Embryonic facial prominence (tissue), 1 donor: ENCODE results near the gene GSE1.

Experiments
- DNase-seq: peaks from one replicate; pipeline ENCODE4 v3.0.0-alpha.2; 2016; ENCODE audit errors: extremely low spot score

The GSE1 gene

DNA sequence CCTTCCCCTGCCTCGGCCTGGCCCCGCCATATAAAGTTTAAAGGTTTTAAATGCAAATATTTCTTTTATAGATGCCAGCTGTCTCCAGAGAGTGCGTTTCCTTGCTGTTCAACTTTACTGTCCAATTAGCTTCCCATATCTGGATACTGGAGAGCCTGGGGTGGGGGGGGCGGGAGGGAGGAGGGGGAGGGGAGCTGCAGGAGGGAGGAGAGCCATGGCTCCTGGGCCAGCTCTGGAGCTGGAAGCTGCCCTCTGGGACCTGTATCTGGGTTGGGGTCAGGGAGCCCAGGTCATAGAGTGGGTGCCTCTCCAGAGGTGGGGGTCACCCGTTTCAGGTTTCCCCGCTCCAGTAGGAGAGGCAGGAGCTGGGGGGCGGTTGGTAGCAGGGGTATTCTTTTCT is 6.2 kb upstream of the GSE1 start:
- no peak for DNase-seq

DNA sequence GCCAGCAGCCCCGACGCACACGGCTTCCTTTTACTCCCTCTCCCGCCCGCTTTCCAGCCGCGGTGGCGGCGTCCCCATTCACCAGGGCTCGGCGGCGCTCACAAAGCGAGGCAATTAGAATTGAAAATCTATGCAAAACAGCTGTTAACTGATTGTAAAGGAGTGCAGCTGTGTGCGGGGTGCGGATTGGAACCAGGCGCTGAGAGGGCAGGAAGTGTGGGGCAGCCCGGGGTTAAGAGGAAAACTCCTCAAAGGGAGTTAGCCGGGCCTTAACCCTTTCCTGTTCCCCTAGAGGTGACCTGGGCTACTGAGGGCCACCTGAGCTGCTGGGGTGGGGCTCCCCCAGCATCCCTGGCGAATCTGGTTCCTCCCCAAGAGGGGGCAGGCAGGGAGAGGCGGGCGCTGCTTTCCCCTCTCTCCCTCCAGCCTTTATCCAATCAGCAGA is 5.8 kb upstream of the GSE1 start:
- no peak for DNase-seq

DNA sequence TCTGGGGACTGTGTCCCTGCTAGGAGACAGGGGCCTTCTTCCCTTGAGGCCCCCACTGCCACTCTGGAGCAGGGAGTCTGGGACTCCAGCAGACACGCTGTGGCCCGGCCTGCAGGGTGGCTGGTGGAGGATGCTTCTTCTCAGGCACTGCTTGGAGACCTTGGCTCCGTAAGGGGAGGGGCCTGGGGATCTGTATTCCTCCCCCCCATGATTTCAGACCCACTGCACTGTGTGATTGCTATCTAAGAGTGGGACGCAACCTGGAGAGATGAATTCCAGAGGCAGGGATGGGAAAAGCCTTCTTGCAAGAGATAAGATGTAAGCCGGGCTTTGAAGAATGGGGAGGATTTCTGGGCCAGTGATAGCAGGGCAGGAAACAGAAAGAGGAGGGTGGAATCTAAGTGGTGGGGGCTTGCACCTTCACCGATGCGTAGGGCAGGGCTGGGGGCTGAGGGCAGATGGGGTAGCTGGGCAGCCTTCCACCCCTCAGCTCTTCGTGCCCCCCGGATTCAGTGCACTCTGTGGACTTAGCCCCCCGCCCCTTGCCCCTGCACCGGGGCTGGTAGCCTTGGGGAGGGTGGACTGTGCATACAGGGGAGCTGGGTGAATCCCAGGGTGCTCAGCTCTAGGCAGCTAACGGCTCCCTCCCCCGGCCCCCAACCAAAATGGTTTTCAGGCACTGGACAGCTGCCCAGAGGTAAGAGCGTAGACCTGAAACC is 5.2 kb upstream of the GSE1 start:
- no peak for DNase-seq

- no peak for DNase-seq
These were observed 4.6 kb upstream of the GSE1 start for GRCh38 chr16:85608515-85608885.

- DNase-seq: no peak
These were observed 4.2 kb upstream of the GSE1 start for GRCh38 chr16:85608887-85609286.

DNA sequence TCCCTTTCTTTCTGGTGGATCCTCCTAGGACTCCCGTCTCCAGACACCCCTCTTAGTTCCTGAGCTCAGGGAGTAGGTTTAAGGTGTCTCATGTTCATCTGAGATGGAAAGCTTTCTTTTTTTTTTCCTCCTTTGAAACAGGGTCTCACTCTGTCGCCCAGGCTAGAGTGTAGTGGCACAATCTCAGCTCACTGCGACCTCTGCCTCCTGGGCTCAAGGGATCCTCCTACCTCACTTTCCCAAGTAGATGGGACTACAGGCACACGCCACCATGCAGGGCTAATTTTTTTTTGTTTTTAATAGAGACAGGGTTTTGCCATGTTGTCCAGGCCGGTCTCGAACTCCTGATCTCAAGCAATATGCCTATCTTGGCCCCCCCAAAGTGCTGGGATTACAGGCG is 3.6 kb upstream of the GSE1 start:
- DNase-seq: no peak

DNA sequence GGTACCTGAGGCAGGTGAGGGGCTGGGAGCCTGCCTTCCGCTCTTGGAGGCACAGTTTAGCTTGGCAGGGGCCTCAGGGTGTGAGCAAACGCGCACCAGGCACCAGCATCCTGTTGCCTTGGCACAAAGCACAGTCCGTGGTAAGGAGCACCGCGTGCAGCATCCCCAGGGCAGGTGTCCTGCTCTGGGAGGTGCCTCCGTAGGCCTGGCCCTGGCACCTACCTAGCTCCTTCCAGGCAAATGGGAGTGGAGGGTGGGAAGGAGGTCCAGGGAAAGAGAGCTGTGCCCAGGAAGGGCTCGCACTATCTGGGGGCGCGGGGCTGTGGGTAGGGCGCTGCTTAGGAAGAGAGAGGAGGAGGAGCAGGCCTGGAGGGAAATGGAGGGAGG is 3.1 kb upstream of the GSE1 start:
- no peak for DNase-seq

- DNase-seq: peak; percentile 63
These were observed 2.5 kb upstream of the GSE1 start for GRCh38 chr16:85610446-85611193.

DNA sequence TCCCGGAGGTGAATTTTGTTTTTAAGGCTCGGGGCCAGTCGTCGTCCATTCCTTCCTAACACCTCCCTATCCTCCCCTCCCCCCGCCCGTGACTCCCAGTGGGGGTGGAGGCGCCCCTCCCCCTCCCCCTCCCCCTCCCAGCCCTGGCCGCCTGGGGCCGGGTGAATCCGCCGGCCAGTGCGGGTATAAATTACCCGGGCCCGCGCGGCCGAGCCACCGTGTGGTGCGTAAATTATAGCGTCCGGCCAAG is 2.0 kb upstream of the GSE1 start:
- no peak for DNase-seq

DNA sequence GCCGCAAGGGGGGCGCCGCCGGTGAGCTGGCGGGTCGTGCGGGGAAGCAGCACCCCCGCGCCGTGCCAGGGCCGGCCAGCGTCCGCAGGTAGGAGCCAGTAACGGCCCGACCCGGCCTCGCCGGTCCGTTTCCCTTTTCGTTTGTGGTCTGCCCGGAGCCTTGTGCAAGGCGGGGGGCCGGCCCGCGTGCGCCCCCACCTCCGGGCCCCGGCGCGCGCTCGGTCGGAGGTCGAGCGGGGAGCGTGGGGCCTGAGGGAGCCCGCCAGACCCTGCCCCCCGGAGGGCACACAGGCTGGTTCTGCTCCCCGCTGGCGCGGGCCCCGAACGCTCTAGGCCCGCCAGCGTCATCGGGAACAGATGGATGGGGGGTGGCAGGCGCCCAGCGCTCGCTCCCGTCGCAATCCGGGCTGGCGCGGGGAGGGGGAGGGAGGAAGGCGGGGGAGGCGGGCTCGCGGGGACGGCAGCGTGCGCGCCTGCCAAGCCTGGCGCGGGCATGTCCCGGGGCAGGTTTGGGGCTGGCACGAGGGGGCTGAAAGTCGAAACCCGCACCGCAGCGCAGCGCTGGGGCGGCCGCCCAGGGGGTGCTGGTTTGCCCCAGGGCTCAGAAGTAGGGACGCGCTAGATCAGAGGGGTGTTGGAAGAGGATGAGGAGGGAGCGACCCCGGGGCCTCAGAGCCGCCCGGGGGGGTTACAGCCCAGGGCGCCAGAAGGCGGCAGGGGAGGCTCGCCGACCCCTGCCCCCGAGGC is 1.5 kb upstream of the GSE1 start:
- DNase-seq: no peak

DNA sequence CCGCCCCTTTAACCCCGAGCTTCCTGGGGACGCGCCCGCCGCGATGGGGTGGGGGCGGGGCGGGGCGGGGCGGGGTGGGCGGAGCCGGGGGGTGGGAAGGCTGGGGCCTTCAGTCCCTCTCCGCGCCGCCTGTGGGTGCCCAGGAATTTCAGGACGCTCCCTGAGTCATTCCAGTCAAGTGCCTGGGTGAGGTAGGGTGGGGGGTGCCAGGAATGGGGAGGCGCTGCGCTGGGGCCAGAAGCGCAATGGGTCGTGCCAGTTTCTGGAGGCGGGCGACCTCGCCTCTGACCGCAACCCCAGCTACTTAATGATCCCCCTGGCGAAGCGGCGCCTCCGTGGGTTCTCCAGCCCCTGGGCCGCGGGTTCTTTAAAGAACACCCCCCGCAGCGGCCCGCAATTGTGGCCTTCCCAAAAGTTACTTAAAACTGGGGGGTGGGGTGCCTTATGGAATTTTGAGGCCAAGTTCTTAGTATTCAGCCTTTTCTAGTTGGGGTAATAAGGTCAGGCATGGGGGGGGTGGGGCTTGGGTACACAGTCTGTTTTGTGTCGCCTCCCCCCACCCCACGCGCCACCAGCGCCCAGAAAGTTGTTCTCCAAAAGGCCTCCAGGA is 826 bp upstream of the GSE1 start:
- DNase-seq: no peak

- no peak for DNase-seq
These were observed 649 bp downstream of the GSE1 start for GRCh38 chr16:85613604-85614337.

DNA sequence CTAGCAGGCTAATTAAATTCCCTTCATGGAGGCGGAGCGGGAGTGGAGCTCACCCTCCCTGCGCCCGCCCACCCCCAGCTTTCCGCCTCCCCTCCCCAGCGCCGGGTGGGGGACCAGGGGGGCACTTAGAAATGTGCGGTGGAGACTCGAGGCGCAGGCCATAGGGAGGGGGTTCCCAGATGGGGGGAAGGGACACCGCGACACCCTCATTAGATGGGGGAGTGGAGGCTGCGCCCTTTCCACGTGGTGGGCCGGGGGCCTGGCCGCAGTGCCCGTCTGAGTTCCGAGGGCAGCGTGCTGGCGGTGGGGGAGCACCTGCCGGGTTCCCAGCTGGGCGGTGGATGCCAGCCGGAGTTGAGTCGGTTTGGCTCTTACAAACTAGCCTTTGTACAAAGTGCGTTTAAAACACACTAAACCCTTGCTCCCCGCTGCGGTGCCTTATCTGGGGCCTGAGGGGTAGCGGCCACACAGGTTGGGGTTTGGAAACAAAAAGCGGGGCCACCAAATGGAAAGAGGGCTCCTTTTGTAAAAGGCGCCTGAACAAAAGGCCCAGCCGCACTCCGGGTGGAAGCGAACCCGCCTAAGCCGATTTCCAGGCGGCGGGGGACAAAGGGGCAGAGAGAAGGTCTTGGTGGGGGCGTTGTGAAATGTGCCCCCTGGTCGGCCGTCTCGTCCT is 1.4 kb downstream of the GSE1 start:
- DNase-seq: no peak

DNA sequence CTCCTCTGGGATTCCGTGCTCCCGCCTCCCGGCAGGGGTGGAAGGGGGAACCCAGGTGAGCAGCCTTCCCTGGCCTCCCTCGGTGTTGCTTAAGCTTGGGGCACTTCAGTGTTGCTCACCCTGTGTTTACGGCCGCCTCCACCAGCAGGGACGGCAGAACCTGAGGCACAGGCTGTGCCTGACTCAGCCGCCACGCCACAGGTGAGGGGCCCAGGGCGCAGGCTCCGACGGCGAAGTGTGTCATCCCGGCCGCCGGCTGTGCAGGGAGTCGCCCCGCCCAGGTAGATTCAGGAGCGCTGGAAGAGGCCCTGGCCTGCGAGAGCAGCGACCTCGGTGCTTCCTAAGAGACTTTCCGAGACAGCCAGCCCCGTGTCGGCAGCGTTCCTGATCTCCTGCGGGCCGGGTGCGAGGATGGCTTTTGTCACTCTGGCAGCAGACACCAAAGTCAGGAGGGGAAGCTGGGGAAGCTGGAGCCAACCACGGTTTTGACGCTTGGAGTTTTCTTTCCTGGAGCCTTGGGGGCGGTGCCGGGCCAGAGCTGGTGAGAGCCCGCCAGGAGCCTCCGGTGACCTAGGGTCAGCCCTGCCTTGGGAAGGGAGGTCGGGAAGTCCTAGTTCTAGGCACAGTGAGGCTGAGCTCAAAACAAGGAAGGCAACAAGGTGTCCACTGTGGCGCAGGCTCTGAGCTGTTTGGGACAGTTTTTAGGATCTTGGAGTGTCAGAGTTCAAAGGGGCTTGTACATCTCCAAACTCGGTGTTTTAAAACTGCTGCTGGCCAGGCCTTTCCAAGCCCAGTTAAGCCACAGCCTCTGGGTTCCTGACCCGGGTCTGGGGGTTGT is 2.1 kb downstream of the GSE1 start:
- DNase-seq: no peak

GRCh38 chr16:85615852-85616606 is 2.9 kb downstream of the GSE1 start:
- no peak for DNase-seq

- no peak for DNase-seq
These were observed 3.6 kb downstream of the GSE1 start for GRCh38 chr16:85616607-85617321.

DNA sequence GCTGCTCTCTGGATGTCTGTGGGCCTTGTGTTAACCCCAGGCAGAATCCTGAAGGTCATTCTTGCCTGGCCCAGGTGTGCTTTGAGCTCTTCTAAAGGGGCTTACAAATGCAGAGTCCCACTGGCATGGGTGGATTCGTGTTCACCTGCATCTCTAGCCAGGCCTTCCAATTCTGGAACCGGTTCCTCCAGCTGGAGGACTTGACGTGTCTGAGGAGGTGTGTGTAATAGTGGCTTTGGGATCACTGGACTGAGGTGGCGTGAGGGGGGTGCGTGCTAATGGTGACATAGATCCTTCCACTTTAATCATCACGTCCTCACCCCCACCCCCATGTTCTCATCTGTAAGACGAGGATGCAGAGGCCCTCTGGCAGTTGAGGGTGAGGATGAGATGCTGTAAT is 4.8 kb downstream of the GSE1 start:
- DNase-seq: no peak

- no peak for DNase-seq
These were observed 5.4 kb downstream of the GSE1 start for GRCh38 chr16:85618521-85618920.
